ENCODE results near the gene CEP89.

CEP89 gene

DNA sequence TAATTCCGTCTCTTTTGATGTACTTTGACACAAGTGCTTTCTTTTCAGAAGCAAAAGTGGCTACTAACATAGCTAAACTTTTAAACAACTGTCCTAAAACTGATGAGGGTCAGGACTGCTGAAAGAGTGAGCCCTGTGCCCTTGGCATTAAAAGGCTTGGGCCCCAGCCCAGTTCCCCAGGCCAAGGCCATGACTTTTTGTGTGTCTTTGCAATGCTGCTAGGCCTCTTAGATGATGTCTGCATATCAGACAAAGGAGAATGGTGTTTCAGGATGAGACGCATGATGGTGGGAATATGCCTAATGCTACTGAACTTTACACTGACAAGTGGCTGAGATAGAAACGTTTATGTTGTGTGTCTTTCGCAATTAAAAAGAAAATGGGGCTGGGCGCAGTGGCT is 140.1 kb downstream of the CEP89 start:
- no peak for DNase-seq

DNA sequence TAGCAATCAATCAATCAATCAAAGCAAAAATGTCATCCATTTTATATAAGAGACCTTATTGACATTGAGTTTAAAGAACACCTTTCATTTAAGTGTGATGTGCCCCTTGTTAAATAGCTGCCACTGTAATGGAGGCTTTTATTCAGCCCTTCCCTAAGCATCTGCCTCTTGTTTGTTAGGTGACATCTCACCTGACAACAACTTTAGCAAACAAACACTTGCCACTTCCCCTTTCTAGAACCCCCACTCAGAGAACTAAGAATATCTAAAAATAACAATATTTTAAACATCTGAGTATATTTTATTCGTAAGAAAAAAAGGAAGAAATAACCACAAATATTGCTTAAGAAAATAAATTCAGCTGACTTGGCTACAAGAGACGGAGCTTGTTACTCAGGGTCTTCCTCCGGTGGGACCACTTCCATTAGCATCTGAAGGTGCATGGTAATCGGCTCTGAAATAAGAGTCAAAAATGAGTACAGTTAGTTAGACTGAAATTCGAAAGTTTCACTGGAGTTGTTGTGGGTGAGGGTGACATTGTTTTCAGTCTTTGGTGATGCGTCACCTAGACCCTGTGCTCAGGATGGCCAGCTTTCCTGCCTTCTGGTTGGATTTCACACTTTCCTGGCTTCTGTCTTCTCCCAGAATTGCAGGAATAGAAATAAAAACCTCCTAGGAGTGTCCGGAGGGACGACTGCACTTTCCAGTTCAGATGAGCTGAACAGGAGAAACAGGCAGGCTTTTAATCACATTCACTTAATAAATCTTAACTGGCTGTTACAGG is 141.3 kb downstream of the CEP89 start:
- no peak for DNase-seq

GRCh38 chr19:32829345-32829896 is 142.3 kb downstream of the CEP89 start:
- no peak for DNase-seq

- no peak for DNase-seq
These were observed 143.0 kb downstream of the CEP89 start for GRCh38 chr19:32828643-32829344.

DNA sequence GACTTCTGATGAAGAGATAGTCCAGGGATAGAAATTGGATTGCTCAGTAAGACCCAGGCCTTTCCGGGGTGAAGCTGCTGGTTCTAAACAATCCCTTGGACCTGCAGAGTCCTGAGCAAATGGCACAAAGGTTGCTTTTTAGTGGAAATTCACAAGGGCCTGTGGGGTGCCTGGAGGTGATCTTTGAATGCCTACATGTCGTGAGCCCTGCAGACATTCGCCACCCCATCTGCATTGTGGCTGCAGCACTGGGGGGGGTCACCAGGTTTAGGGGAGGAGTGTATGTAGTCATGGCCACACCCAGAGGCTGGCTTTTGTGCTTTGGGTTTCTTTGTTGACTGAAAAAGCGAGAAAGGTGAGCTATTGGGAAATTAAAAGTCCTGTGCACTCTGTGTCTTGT is 143.6 kb downstream of the CEP89 start:
- DNase-seq: no peak

Measured in NCI-H526 treated with DMSO at 0.1 percent for 48 hours (cell line).